GM12801 (cell line): ENCODE results near the gene OOEP.

Experiments
- TF ChIP-seq, protein P1 (sequence below): IDR thresholded peaks from one replicate; pipeline ENCODE4 v1.5.1; 2011; ENCODE audit warnings: control low read depth; ENCODE audit not compliant: insufficient read length; ENCODE audit errors: extremely low read depth

The OOEP gene

DNA sequence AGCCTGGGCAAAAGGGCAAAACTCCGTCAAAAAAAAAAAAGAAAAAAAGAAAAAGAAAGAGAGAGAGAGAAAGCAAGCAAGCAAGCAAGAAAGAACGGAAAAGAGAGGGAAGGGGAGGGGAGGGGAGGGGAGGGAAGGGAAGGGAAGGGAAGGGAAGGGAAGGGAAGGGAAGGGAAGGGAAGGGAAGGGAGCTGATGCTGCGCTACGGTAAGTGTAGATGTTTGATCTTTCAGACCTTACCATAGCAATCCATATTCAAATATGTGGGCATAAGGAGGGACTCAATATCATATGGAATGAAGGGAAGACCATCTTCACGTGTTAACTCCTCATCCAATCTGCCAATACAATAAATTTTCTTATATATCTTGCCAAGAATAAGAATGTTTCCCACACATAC lies 27.5 kb downstream of the OOEP start:
- TF ChIP-seq, protein P1, sequence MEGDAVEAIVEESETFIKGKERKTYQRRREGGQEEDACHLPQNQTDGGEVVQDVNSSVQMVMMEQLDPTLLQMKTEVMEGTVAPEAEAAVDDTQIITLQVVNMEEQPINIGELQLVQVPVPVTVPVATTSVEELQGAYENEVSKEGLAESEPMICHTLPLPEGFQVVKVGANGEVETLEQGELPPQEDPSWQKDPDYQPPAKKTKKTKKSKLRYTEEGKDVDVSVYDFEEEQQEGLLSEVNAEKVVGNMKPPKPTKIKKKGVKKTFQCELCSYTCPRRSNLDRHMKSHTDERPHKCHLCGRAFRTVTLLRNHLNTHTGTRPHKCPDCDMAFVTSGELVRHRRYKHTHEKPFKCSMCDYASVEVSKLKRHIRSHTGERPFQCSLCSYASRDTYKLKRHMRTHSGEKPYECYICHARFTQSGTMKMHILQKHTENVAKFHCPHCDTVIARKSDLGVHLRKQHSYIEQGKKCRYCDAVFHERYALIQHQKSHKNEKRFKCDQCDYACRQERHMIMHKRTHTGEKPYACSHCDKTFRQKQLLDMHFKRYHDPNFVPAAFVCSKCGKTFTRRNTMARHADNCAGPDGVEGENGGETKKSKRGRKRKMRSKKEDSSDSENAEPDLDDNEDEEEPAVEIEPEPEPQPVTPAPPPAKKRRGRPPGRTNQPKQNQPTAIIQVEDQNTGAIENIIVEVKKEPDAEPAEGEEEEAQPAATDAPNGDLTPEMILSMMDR: no peak

DNA sequence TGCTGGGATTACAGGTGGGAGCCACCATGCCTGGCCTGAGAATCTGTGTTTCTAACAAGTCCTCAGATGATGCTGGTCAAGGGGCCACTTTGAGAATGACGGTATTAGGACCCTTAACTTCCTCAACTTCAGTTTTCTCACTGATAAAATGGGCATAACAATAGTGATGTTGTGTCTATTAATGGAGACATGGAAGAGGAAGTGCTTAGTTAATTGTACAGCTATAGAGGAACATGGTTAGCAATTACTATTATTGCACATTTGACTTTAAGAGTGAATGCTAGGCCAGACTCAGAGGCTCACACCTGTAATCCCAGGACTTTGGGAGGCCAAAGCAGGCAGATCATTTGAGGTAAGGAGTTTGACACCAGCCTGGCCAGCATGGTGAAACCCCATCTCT lies 28.4 kb downstream of the OOEP start:
- TF ChIP-seq, protein P1: no peak

DNA sequence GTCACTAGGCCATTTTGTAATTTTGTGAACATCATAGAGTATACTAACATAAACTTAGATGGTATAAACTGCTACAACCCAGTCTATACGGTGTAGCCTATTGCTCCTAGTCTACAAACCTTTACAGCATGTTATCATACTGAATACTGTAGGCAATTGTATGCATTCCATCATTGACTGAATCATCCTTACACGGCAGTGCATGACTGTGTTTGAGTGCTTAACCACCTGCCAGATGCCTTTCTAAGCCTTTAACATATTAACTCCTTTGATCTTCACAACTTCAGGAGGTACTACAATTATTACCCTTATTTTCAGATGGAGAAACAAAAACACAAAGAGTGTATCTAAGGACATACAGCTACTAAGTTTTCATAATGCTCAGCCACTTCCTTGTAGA lies 29.6 kb downstream of the OOEP start:
- TF ChIP-seq, protein P1: no peak

DNA sequence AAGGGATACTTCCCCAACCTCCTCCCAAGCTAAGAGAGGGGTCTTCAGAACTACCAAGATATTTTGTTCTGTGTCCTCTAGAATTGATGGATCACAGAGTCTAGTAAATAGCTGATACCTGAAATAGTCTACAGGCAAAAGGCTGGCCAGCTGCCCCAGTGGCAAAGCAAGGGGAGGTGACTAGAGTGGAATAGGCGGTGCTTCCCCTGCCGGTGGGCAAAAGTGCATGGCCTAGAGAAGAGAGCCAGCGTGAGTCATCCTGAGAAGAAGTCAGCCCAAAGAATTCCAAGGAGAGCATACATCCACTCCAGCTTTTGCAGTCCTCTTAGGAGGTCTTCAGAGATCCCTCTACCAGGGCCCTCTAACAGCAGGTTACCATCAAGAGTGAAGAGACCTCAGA lies 30.4 kb downstream of the OOEP start:
- TF ChIP-seq, protein P1: no peak

DNA sequence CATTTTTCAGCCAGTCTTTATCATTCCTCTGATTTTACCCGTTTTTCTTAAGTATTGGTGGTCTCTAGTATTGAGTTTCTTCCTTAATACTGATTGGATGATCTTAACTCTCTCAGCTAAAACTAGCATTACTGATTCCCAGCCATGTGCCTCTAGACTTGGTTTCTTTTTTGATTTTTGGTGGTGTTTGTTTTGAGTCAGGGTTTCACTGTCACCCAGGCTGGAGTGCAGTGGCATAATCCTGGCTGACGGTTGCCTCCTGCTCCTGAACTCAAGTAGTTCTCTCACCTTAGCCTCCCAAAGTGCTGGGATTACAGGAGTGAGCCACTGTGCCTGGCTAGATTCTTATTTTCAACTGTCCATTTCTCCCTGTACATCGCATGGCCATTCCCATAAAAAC lies 40.5 kb downstream of the OOEP start:
- TF ChIP-seq, protein P1: no peak

DNA sequence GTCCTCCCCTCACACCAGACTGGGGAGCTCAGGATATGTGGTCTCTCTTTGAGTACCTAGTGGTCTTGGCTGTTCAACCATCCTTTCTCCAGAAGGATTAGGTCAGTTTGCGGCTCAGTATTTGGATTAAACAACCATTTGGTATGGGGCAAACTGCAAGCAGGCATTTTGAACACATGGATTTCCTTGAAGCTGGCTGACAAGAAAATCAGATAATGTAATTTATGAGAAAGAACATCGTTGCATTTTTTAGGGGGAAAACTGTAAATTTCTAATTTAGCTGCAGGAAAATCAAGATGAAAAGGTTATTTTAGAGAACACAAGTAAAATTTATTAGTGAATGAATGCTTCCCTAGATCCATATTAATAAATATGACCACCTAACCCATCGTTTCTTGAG lies 40.9 kb downstream of the OOEP start:
- TF ChIP-seq, protein P1: no peak

DNA sequence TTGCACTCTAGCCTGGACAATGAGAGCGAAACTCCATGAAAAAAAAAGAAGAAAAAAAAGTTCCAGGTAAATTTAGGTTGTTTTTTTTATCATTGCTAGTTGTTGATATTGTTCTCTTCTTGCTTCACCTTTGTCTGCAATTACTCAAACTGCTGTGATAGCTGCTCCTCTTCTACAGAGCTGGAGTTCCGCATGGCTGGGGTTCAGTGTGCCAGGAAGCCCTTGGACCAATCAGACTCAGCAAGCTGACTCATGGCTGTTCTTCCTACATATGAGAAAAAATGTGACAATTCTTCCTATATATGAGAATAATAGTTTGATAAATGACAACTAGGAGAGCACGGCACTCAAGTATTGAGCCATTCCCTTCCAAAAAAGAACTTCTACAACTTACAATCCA lies 44.0 kb downstream of the OOEP start:
- TF ChIP-seq, protein P1: no peak

DNA sequence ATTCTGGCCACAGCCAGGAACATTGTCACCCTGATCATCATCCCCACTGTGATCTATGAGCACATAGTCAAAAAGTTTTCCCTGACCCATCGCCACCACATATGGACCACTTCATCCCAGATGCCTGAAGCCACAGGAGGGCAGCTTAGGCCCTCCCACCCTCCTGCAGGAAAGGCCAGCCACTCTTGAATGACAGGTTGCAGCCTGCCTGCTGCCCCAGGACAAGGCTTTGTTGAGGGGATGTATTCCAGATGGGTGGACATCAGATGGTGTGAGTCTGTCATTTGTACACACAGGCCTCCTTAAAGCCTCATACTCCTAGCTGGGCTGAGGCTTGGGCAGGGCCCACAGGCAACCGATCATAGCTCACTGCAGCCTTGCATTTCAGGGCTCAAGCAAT lies 46.4 kb downstream of the OOEP start:
- TF ChIP-seq, protein P1: no peak
